ENCODE measurements around the gene LIPT1.

LIPT1 gene

GRCh38 chr2:99150706-99151105 is 4.1 kb upstream of the LIPT1 start:
- H3K36me3 ChIP-seq (ENCODE audit: control insufficient read depth, insufficient read depth, low read length), result no peaks in the 10 kb centered on the region
- TF ChIP-seq, protein P1, sequence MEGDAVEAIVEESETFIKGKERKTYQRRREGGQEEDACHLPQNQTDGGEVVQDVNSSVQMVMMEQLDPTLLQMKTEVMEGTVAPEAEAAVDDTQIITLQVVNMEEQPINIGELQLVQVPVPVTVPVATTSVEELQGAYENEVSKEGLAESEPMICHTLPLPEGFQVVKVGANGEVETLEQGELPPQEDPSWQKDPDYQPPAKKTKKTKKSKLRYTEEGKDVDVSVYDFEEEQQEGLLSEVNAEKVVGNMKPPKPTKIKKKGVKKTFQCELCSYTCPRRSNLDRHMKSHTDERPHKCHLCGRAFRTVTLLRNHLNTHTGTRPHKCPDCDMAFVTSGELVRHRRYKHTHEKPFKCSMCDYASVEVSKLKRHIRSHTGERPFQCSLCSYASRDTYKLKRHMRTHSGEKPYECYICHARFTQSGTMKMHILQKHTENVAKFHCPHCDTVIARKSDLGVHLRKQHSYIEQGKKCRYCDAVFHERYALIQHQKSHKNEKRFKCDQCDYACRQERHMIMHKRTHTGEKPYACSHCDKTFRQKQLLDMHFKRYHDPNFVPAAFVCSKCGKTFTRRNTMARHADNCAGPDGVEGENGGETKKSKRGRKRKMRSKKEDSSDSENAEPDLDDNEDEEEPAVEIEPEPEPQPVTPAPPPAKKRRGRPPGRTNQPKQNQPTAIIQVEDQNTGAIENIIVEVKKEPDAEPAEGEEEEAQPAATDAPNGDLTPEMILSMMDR (IDR thresholded peaks at IDR 0.05; ENCODE audit: insufficient read depth, low read length, poor library complexity, severe bottlenecking), result no peak
- H3K27me3 ChIP-seq (replicated peaks; ENCODE audit: control insufficient read depth, insufficient read depth, low read length), result no peaks in the 10 kb centered on the region
- no peak overlapping the region for H3K4me3 ChIP-seq (replicated peaks; ENCODE audit: low read depth, low read length)
- DNase-seq (ENCODE audit: extremely low read depth, insufficient read length), result no peak

DNA sequence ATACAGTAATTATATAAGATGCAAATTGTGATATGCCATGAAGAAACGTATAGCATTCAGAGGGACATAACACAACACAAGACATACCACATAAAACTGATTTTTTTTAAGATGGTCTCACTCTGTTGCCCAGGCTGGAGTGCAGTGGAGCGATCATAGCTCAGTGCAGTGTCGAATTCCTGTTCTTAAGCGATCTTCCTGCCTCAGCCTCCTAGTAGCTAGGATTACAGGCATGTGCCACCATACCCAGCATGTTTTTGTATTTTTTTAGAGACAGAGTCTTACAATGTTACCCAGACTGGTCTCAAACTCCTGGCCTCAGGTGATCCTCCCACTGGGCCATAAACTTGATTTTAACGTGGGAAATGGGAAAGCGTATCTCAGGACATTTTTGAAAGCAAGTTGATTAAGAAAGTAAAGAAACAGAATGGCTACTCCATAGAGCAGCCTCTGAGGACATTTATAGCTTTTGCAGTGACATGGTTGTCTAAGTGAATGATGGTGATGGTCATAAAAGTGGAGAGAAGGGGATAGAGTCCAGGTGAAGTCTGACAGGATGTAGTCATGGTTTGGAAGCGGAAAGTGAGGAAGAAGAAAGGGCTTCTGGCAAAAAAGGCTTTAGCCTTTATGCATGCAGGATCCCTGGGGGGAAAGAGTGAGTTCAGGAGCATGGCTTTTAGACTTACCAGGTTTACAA is 2.4 kb upstream of the LIPT1 start:
- Histone ChIP-seq H3K27me3 (replicated peaks; ENCODE audit: control insufficient read depth, insufficient read depth, low read length) (no peaks in the 10 kb centered on the region), H3K36me3 (ENCODE audit: control insufficient read depth, insufficient read depth, low read length) (no peaks in the 10 kb centered on the region), H3K4me3 (replicated peaks; ENCODE audit: low read depth, low read length) (no peak overlapping the region)
- TF ChIP-seq, protein P1 (IDR thresholded peaks at IDR 0.05; ENCODE audit: insufficient read depth, low read length, poor library complexity, severe bottlenecking), result no peak
- DNase-seq (ENCODE audit: extremely low read depth, insufficient read length), result no peak

DNA sequence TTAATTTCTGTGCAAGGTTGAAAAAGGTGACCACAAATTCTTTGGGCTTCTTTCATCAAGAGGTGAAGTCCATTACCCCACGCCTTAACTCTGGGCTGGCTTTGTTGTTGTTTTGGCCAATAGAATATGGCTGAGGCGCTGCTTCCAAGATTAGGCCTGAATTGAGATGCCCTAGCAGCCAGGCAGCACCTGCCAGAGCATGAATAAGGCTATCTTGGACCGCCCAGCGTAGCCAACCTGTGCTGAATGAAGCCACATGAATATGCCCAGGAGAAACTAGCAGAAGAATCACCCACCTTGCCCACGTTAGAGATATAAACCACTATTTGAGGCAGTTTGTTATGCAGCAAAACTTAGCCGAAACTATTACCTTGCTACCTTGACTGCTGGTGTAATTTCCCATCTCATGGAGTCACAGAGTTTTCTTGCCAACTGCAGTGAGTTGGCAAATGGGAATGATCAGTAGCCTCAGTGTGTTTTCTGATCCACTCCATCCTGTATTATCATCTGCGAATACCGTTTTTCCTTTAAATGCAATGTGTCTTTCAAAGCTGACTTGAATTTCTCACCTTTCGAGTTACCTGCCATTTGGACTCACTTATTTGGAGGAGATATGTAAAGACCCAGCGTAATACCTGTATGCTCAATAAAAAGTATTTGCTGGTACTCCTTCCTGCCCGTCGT is 704 bp upstream of the LIPT1 start:
- TF ChIP-seq, protein P1 (IDR thresholded peaks at IDR 0.05; ENCODE audit: insufficient read depth, low read length, poor library complexity, severe bottlenecking), result no peak
- no peak for DNase-seq (ENCODE audit: extremely low read depth, insufficient read length)
- H3K36me3 ChIP-seq (ENCODE audit: control insufficient read depth, insufficient read depth, low read length), result no peaks in the 10 kb centered on the region
- H3K27me3 ChIP-seq (replicated peaks; ENCODE audit: control insufficient read depth, insufficient read depth, low read length), result no peaks in the 10 kb centered on the region
- H3K4me3 ChIP-seq (replicated peaks; ENCODE audit: low read depth, low read length), result peak overlapping the region; percentile 84

GRCh38 chr2:99156891-99157290 is 2.1 kb downstream of the LIPT1 start:
- Histone ChIP-seq H3K4me3 (replicated peaks; ENCODE audit: low read depth, low read length) (no peak overlapping the region), H3K36me3 (ENCODE audit: control insufficient read depth, insufficient read depth, low read length) (no peaks in the 10 kb centered on the region), H3K27me3 (replicated peaks; ENCODE audit: control insufficient read depth, insufficient read depth, low read length) (no peaks in the 10 kb centered on the region)
- TF ChIP-seq, protein P1 (IDR thresholded peaks at IDR 0.05; ENCODE audit: insufficient read depth, low read length, poor library complexity, severe bottlenecking), result no peak
- no peak for DNase-seq (ENCODE audit: extremely low read depth, insufficient read length)

GRCh38 chr2:99158599-99158998 is 3.8 kb downstream of the LIPT1 start:
- TF ChIP-seq, protein P1 (IDR thresholded peaks at IDR 0.05; ENCODE audit: insufficient read depth, low read length, poor library complexity, severe bottlenecking), result no peak
- no peak for DNase-seq (ENCODE audit: extremely low read depth, insufficient read length)
- Histone ChIP-seq H3K36me3 (ENCODE audit: control insufficient read depth, insufficient read depth, low read length) (no peaks in the 10 kb centered on the region), H3K27me3 (replicated peaks; ENCODE audit: control insufficient read depth, insufficient read depth, low read length) (no peaks in the 10 kb centered on the region), H3K4me3 (replicated peaks; ENCODE audit: low read depth, low read length) (no peak overlapping the region)
